Endothelial cell of hepatic sinusoid (primary cell): ENCODE results near the gene TMPRSS2.
"Not testable (repeated sequence)": the region's sequence is repeated elsewhere in the genome, so short reads cannot be mapped to it uniquely, and the experiment has no call there.

Source experiments
- in situ Hi-C: cut with HindIII; loops from 2 replicates; pipeline ENCODE4 v1.10.0; 2017; ENCODE audit warnings: low sequenced_read_pairs

TMPRSS2 gene

DNA sequence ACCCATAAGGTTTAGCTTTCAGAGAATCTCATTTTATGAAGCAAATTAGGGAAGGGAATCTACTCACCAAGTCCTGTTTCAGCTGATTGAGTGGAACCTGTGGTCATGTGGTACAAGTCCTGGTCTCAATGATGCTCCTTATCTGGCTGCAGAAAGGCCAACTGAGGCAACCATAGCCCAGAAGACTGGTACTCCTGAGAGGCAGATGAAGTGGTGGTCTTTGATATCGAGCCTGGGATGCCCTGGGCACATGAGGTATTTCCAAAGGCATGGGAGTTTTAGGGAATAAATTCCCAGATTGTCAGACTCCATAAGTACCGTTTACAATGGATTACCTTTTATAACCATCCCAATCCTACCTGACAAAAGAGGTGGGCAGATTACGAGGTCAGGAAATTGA, 78.7 kb downstream of the TMPRSS2 start:
- in situ Hi-C loops = no loop called here

DNA sequence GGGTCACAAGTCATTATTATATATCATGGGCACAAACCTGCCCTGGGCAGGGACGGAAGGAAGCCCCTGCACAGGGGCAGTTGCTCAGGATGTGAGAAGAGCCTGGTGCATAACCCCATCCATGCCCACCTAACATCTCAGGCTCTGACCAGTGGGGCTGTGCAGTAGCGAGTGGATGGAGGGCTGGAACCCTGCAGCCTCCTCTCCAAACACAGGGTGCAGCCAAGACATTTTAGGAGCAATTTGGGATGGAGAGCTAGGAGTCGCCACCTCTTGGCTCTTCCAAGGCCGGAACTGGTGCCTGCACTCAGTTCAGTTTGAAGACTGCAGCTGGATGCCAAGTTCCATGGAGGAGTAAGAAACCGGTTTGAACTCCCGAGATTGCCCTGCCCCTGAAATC, 79.1 kb downstream of the TMPRSS2 start:
- in situ Hi-C loops = no loop called here

DNA sequence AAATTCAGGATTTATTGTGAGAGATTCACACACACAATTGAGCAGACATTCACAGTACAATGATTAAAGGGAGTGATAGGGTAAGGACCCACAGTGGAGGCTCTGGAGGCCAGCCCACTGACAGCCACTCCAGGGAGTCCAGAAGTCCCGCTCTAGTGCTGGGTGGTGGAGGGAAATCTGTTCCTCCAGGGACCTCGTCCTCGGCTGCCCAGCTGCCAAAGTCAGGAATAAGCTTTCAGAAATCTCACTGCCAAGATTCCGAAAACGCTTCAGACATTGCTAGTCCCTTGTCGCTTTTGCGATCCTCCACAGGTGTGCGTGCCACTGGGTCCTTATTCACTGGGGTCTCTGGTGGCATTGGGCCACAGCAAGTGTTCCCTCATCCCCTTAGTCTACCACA, 79.6 kb downstream of the TMPRSS2 start:
- in situ Hi-C loops = no loop called here

DNA sequence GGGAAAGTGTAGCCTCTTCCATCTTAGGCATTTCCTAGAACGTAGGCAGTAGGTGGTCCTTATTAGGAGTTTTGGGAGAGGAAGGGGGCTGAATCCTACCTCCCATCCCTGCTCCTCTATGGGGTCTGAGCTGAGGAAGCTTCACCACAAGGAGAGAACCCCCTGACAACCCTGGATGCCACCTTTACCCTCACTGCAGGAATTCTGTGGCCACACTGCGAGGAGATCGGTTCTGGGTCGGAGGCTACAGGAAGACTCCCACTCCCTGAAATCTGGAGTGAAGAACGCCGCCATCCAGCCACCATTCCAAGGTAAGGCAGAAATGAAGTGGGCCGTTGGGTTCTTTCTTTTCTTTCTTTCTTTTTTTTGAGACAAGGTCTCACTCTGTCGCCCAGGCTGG, 80.4 kb downstream of the TMPRSS2 start:
- in situ Hi-C loops = no loop called here

DNA sequence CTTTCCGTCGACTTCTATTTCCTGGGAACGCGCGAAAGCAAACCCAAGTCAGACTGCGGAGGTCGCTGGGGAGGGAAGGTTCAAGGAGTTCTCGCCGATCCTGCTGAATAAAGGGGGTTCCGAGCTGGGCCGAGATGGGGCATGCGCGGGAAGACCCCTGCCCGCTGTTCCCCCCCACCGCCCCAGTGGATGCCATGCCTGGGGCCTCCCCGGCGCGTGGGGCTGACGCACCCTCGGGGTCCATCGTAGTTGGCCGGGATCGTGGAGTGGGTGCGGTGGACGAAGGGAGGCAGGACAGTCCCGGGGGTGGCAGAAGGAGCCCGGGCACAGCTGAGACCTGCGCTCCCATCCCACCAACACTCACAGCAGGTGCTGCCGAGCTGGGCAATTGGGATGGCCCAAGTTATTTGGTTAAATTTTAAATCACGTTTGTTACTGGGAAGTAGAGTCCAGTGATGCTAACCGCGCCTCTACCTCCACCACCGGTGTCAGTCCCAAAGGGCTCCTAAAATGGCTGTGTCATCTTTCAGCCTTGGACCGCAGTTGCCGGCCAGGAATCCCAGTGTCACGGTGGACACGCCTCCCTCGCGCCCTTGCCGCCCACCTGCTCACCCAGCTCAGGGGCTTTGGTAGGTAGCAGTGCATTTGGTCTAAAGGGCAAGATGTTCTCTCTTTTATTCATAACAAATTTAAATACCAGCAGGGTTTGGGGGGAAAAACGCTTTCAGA, 81.1 kb downstream of the TMPRSS2 start:
- in situ Hi-C loops = no loop called here

DNA sequence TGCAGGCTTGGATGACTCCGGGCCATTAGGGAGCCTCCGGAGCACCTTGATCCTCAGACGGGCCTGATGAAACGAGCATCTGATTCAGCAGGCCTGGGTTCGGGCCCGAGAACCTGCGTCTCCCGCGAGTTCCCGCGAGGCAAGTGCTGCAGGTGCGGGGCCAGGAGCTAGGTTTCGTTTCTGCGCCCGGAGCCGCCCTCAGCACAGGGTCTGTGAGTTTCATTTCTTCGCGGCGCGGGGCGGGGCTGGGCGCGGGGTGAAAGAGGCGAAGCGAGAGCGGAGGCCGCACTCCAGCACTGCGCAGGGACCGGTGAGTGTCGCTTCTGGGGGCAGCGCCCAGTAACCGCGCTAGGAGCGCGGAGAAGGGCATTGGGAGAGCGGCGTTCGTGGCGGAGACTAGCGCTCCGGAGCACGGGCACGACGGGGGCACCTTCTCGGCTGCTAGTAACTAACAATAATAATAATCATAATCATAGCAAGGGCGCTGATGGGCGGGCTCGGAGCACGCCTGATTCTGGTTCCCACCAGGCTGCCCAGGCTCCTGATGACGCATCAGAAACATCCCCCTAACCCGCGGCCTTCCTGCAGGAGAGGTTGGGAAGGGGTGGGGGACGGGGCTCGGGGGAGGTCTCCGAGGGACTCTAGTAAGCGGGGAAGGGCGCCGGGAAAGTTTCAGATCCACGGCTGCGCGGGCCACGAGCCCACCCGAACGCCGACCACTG, 81.8 kb downstream of the TMPRSS2 start, which contains the start of gene MX1:
Gene MX1 (plus strand): TSS at position 286 of the 722 bp plus-strand sequence. CDS start 5,832 bp downstream, outside the sequence.
- in situ Hi-C loops = no loop called here

DNA sequence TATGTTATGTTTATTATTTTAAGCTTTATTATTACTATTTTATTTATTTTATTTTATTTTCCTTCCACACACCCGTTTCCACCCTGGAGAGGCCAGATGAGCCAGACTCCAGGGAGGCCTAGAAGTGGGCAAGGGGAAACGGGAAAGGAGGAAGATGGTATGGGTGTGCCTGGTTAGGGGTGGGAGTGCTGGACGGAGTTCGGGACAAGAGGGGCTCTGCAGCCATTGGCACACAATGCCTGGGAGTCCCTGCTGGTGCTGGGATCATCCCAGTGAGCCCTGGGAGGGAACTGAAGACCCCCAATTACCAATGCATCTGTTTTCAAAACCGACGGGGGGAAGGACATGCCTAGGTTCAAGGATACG, 82.4 kb downstream of the TMPRSS2 start:
- in situ Hi-C loops = no loop called here

DNA sequence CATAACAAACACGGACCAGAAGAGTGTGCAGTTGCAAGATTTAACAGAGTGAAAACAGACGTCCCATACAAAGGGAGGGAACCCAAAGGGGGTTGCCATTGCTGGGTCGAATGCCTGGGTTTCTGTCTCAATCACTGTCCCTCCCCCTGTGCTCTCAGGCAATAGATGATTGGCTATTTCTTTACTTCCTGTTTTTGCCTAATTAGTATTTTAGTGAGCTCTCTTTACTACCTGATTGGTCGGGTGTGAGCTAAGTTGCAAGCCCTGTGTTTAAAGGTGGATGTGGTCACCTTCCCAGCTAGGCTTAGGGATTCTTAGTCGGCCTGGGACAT, 84.7 kb downstream of the TMPRSS2 start:
- in situ Hi-C loops = not testable (repeated sequence)

DNA sequence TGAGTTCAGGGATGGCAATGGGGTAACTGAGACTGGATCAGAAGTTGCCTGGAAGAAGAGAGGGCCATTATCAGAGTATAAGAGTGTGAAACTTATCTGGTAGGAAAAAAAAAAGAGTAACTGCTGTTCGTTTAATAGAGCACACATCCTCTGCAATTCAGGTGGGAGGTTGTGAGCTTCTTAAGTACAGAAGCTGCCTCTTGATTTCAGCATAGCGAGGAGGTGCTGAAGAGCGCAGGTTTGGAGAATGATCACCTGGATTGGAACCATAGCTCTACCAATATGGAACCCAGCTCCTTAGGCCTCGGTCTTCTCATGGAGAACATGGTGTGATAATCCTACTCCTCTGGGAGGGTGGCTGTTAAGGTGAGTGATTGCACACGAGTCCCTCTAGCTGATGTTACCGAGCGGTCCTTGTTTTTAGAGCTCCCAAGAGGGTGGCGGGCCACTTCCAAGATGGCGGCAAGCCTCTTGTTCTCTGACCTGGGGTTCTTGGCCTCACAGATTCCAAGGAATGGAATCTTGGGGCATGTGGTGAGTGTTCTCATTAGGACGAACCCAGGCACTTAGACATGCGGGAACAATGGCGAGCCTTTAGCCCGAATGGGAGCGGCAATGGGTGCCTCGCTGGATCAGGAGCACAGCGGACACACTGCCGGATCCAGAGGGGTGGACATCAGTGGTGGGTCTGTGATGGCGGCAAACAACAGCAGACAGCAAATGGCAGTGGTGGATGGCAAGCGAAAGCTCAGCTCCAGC, 85.2 kb downstream of the TMPRSS2 start:
- in situ Hi-C loops = no loop called here

DNA sequence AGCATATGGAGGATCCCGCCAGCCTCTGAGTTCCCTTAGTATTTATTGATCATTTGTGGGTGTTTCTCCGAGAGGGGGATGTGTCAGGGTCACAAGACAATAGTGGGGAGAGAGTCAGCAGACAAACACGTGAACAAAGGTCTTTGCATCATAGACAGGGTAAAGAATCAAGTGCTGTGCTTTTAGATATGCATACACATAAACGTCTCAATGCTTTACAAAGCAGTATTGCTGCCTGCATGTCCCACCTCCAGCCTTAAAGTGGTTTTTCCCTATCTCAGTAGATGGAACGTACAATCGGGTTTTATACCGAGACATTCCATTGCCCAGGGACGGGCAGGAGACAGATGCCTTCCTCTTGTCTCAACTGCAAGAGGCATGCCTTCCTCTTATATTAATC, 87.0 kb downstream of the TMPRSS2 start:
- in situ Hi-C loops = not testable (repeated sequence)

DNA sequence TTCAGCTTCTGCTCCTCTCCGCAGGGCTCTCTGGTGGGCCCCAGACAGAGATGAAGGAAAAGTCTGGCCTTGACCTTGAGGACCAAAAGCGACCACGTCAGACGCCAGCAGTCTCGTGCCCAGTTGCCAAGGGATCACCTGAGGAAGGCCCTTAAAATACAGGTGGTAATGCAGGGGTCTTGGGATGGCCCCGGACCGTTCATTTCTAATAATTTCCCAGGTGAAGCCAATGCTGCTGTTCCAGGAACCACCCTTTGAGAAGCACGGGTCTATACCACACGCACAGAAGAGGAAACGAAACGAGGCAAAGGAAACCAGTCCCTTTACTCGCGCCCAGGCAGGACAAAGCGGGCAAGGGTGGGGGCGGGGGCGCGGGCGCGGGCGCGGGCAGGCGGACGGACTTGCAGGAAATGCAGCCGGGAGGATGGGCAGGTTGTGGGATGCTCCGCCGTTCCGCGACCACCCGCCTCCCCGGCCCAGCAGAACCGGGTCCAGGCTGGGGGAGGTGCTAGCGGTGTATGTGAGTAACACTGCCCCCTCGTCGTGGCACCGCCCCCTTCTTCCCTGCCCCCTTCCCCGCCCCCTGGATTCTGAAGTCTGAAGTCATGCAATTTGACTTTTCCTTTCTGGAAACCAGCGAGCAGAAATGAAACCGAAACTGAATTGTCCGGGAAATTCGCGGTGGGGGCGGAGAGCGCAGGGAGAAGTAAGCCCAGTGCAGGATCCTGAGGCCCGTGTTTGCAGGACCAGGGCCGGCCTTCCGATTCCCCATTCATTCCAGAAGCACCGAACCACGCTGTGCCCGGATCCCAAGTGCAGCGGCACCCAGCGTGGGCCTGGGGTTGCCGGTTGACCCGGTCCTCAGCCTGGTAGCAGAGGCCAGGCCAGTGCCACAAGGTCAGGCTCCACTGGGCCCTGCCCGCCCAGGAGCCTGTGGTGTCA, 87.8 kb downstream of the TMPRSS2 start:
- in situ Hi-C loops = no loop called here

DNA sequence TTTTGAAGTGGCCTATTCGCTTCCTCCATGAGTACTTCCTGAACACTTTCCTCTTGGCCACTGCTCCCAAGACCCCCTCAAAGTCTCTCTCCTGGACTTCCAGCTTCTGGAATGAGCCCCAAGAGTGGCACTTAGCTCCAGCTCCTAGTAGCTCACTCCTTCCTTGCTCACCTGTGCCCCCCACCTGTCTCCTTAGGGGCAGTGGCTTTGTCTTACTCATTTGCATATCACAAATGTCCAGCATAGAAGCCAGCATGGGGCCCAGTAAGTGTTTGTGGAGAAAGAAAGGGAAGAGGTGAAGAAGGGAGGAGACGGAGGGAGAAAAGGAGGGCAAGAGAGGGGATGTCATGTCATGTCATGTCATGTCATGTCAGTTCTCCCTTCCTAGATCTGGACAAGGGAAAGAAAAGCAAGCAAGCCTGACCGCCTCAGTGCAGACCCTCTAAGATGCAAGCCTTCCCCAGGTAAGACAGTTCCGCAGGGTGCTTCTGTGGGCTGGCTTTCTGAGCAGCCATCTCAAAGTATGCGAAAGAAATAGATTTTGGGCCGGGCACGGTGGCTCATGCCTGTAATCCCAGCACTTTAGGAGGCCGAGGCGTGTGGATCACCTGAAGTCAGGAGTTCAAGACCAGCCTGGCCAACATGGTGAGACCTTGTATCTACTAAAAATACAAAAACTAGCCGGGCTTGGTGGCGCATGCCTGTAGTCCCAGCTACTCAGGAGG, 88.8 kb downstream of the TMPRSS2 start:
- in situ Hi-C loops = no loop called here

DNA sequence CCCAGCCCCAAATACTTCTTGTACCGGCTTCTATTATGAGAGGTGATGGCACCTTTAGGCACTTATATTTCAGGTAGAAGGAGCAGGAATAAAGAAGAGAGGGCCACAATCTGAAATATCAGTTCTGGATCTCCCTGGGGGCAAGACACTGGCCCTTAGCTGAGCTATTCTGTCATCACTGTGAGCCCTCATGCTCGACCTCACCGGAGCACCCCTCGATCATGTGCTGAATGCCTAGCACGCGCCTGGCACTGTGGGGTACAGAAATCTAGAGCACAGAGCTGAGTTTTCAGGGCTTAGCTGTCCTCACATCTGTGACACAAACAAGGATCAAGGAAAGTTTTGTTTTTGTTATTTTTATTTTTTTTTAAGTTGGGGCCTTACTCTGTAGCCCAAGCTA, 89.6 kb downstream of the TMPRSS2 start:
- in situ Hi-C loops = no loop called here

DNA sequence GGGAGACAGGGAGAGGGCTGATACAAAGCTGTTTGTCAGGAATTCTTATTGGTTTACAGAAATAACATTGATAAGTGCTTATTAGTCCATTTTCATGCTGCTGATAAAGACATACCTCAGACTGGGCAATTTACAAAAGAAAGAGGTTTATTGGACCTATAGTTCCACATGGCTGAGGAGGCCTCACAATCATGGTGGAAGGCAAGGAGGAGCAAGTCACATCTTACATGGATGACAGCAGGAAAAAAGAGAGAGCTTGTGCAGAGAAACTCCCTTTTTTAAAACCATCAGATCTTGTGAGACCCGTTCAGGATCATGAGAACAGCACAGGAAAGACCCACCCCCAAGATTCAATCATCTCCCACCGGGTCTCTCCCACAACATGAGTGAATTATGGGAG, 90.5 kb downstream of the TMPRSS2 start:
- in situ Hi-C loops = not testable (repeated sequence)
